PC-9 (cell line): ENCODE data around the gene OR6Q1. TPM values are rescaled to one million over a fixed set of nuclear protein-coding genes. Genes with fewer than 3 reads are reported as not detected.

ENCODE experiments used
- BruUV-seq: library from RNA; stranded (reverse); fragments of 400-500 nt; replicated peaks from 2 replicates; lab custom pipeline; 2021; lab: Mats Ljungman, UMichigan
- CTCF ChIA-PET: fragments of 300-600 bp; sonication (Branson Sonifier 250); formaldehyde crosslinking; loops from one replicate; lab custom pipeline; 2022; ENCODE audit warnings: antibody characterized with exemption; lab: Charles Lee
- POLR2A ChIA-PET: fragments of 300-600 bp; sonication (Branson Sonifier 250); formaldehyde crosslinking; loops from one replicate; lab custom pipeline; 2022; ENCODE audit warnings: antibody characterized with exemption; ENCODE audit not compliant: unreplicated experiment; lab: Charles Lee
- DNase-seq, 2 experiments: peaks; one replicate each; pipeline versions ENCODE4 v3.0.0 to v3.0.0-alpha.2; 2015 to 2022; ENCODE audit warnings: mixed read lengths in 1 of 2
- H2AFZ ChIP-seq: fragments of 200-600 bp; sonication (generic); 2 replicates; pipeline ENCODE4 v1.8.1; 2017; ENCODE audit warnings: antibody characterized with exemption
- H3F3A ChIP-seq: fragments of 200-600 bp; sonication (generic); 2 replicates; pipeline ENCODE4 v1.8.1; 2017; ENCODE audit warnings: antibody characterized with exemption, mild to moderate bottlenecking, low read depth; ENCODE audit not compliant: insufficient read depth
- H3K27ac ChIP-seq: fragments of 200-600 bp; sonication (generic); 2 replicates; pipeline ENCODE4 v1.6.1; 2016; ENCODE audit warnings: mixed run types
- H3K27me3 ChIP-seq: fragments of 200-600 bp; sonication (generic); 2 replicates; pipeline ENCODE4 v1.6.1; 2016; ENCODE audit warnings: low read depth, mixed run types; ENCODE audit not compliant: insufficient read depth
- H3K36me3 ChIP-seq: fragments of 200-600 bp; sonication (generic); 2 replicates; pipeline ENCODE4 v1.6.1; 2016; ENCODE audit warnings: low read depth, mixed run types
- H3K4me1 ChIP-seq: fragments of 200-600 bp; sonication (generic); replicated peaks from 2 replicates; pipeline ENCODE4 v1.6.1; 2016; ENCODE audit warnings: mixed run types; ENCODE audit not compliant: insufficient read depth
- H3K4me2 ChIP-seq: fragments of 200-600 bp; sonication (generic); 2 replicates; pipeline ENCODE4 v1.6.1; 2017; ENCODE audit warnings: mixed run types
- H3K4me3 ChIP-seq: fragments of 200-600 bp; sonication (generic); 2 replicates; pipeline ENCODE4 v1.6.1; 2016; ENCODE audit warnings: mixed run types
- H3K79me2 ChIP-seq: fragments of 200-600 bp; sonication (generic); 2 replicates; pipeline ENCODE4 v1.6.1; 2017; ENCODE audit warnings: low read depth, mixed run types
- H3K9me2 ChIP-seq: fragments of 200-600 bp; sonication (generic); 2 replicates; pipeline ENCODE4 v1.8.1; 2017; ENCODE audit warnings: mild to moderate bottlenecking; ENCODE audit not compliant: insufficient read depth
- H3K9me3 ChIP-seq: fragments of 200-600 bp; sonication (generic); 2 replicates; pipeline ENCODE4 v1.8.1; 2016; ENCODE audit warnings: low read depth; ENCODE audit not compliant: insufficient read depth
- H4K20me1 ChIP-seq: fragments of 200-600 bp; sonication (generic); 2 replicates; pipeline ENCODE4 v1.8.1; 2017; ENCODE audit not compliant: insufficient read depth
- CTCF ChIP-seq: fragments of 200-600 bp; sonication (generic); conservative IDR thresholded peaks from 2 replicates; pipeline ENCODE4 v1.6.1; 2017; ENCODE audit warnings: mixed run types, antibody characterized with exemption, mild to moderate bottlenecking, moderate library complexity
- EZH2 ChIP-seq: fragments of 200-600 bp; sonication (generic); IDR thresholded peaks from 2 replicates; pipeline ENCODE4 v1.8.0; 2017; ENCODE audit warnings: antibody characterized with exemption, low read depth
- intact Hi-C: fragments of 100-400 bp; cut with micrococcal nuclease; formaldehyde crosslinking; loops from one replicate; pipeline ENCODE4 v1.10.0; 2022; ENCODE audit not compliant: unreplicated experiment
- total RNA-seq: library from RNA; stranded (reverse); gene quantifications from 2 replicates; pipeline ENCODE4 v1.2.3, GENCODE V29; 2021

Gene OR6Q1
- total RNA-seq, 1 experiment from 2014 or later, result not detected

- Histone ChIP-seq H3K9me3 (no peaks in the 10 kb centered on the region), H3K4me2 (no peak overlapping the region), H3K4me1 (no peaks in the 10 kb centered on the region), H3F3A (no peaks in the 10 kb centered on the region), H3K9me2 (no peaks in the 10 kb centered on the region), H3K4me3 (no peak overlapping the region), H3K79me2 (no peaks in the 10 kb centered on the region), H4K20me1 (no peaks in the 10 kb centered on the region), H3K27me3 (no peaks in the 10 kb centered on the region; the same call in 1 of the 2 replicates), H2AFZ (no peak overlapping the region), H3K27ac (no peak overlapping the region), H3K36me3 (no peaks in the 10 kb centered on the region)
- no peak for TF ChIP-seq CTCF
- TF ChIP-seq EZH2, result no peak
- intact Hi-C loops, result loop anchor here (5.0 kb wide), 1 partner anchor 393 kb away; the partner anchor contains the start of gene ZDHHC5
- POLR2A ChIA-PET, result no interaction called here
- no TSS peak for BruUV-seq
- no peak for DNase-seq
- CTCF ChIA-PET, result interaction anchor here (0.6 kb wide), 1 partner anchor 46 kb away, joined by 4 read pairs; no protein-coding TSS in a partner anchor
Observed at GRCh38 chr11:58060535-58060934, 29.8 kb downstream of the OR6Q1 start.

GRCh38 chr11:58060939-58061672, 30.4 kb downstream of the OR6Q1 start:
- no peak for DNase-seq
- CTCF ChIA-PET, result no interaction called here
- H3K27ac ChIP-seq, result no peak overlapping the region
- H4K20me1 ChIP-seq, result no peaks in the 10 kb centered on the region
- H3K4me2 ChIP-seq, result no peak overlapping the region
- POLR2A ChIA-PET, result no interaction called here
- no peaks in the 10 kb centered on the region for H3K79me2 ChIP-seq
- no peaks in the 10 kb centered on the region for H3K9me2 ChIP-seq
- no TSS peak for BruUV-seq
- no peaks in the 10 kb centered on the region for H3K36me3 ChIP-seq
- H3K4me1 ChIP-seq, result no peaks in the 10 kb centered on the region
- no peak overlapping the region for H3K4me3 ChIP-seq
- TF ChIP-seq CTCF (no peak), EZH2 (no peak)
- H3K27me3 ChIP-seq, result no peaks in the 10 kb centered on the region; the same call in 1 of the 2 replicates
- H3F3A ChIP-seq, result no peaks in the 10 kb centered on the region
- H2AFZ ChIP-seq, result no peak overlapping the region
- intact Hi-C loops, result loop anchor here (5.0 kb wide), 1 partner anchor 394 kb away; the partner anchor contains the start of gene ZDHHC5
- no peaks in the 10 kb centered on the region for H3K9me3 ChIP-seq

- no peaks in the 10 kb centered on the region; the same call in 1 of the 2 replicates for H3K27me3 ChIP-seq
- TF ChIP-seq CTCF, result no peak
- CTCF ChIA-PET, result no interaction called here
- no peaks in the 10 kb centered on the region for H3K36me3 ChIP-seq
- H3K27ac ChIP-seq, result no peak overlapping the region
- H3K4me1 ChIP-seq, result no peaks in the 10 kb centered on the region
- DNase-seq, result no peak
- H3K79me2 ChIP-seq, result no peaks in the 10 kb centered on the region
- POLR2A ChIA-PET, result no interaction called here
- H3K9me3 ChIP-seq, result no peaks in the 10 kb centered on the region
- no peak overlapping the region for H3K4me3 ChIP-seq
- no peaks in the 10 kb centered on the region for H3F3A ChIP-seq
- H3K9me2 ChIP-seq, result no peaks in the 10 kb centered on the region
- H4K20me1 ChIP-seq, result no peaks in the 10 kb centered on the region
- no peak overlapping the region for H2AFZ ChIP-seq
- BruUV-seq, result no TSS peak
- no peak overlapping the region for H3K4me2 ChIP-seq
- intact Hi-C loops, result loop anchor here (5.0 kb wide), 1 partner anchor 395 kb away; the partner anchor contains the start of gene ZDHHC5
Observed at GRCh38 chr11:58061813-58062212, 31.1 kb downstream of the OR6Q1 start.
